Mucosa of rectum (tissue), 2 donors: Measurements from ENCODE around the gene STX11.
"Not testable (repeated sequence)": the region's sequence is repeated elsewhere in the genome, so short reads cannot be mapped to it uniquely, and the experiment has no call there.

Experiments
- H3K27ac ChIP-seq, 2 donors: one replicate each; pipeline ENCODE4 v1.7.0; 2013; ENCODE audit warnings: inconsistent platforms in 2 of 2, low read depth in 2 of 2, low read length in 2 of 2
- H3K27me3 ChIP-seq, 2 donors: one replicate each; pipeline ENCODE4 v1.7.0; 2013; ENCODE audit warnings: low read length in 2 of 2; ENCODE audit not compliant: control insufficient read depth in 2 of 2, insufficient read depth in 2 of 2
- H3K36me3 ChIP-seq, 2 donors: one replicate each; pipeline ENCODE4 v1.7.0; 2013; ENCODE audit warnings: low read length in 2 of 2; ENCODE audit not compliant: control insufficient read depth in 2 of 2, insufficient read depth in 2 of 2
- H3K4me1 ChIP-seq, 2 donors: one replicate each; pipeline ENCODE4 v1.7.0; 2013; ENCODE audit warnings: low read length in 2 of 2, mild to moderate bottlenecking in 1 of 2; ENCODE audit not compliant: control insufficient read depth in 2 of 2, insufficient read depth in 2 of 2
- H3K4me3 ChIP-seq, 2 donors: one replicate each; pipeline ENCODE4 v1.7.0; 2013; ENCODE audit warnings: low read length in 2 of 2
- H3K9ac ChIP-seq, 2 donors: one replicate each; pipeline ENCODE4 v1.7.0; 2013; ENCODE audit warnings: low read length in 2 of 2, low read depth in 1 of 2, mild to moderate bottlenecking in 1 of 2
- H3K9me3 ChIP-seq, 2 donors: one replicate each; pipeline ENCODE4 v1.7.0; 2013; ENCODE audit warnings: low read length in 2 of 2; ENCODE audit not compliant: control insufficient read depth in 2 of 2
- donor health status: healthy.
- donor health status: Normal muscosa, but diverticular disease.

STX11 gene

GRCh38 chr6:144180354-144180753 lies 30.0 kb downstream of the STX11 start:
- not testable (repeated sequence) for H3K27ac ChIP-seq, H3K9me3 ChIP-seq, H3K4me3 ChIP-seq, H3K9ac ChIP-seq, H3K4me1 ChIP-seq, H3K36me3 ChIP-seq, H3K27me3 ChIP-seq

GRCh38 chr6:144181639-144182038 lies 31.3 kb downstream of the STX11 start:
- no peak overlapping the region for H3K9ac ChIP-seq
- no peaks in the 10 kb centered on the region for H3K36me3 ChIP-seq
- no peaks in the 10 kb centered on the region for H3K27me3 ChIP-seq
- H3K4me1 ChIP-seq, result peaks cover 0 to 2% of the 10 kb centered on the region in 2 donors
- H3K4me3 ChIP-seq, result no peak overlapping the region
- no peaks in the 10 kb centered on the region for H3K9me3 ChIP-seq
- no peak overlapping the region for H3K27ac ChIP-seq

DNA sequence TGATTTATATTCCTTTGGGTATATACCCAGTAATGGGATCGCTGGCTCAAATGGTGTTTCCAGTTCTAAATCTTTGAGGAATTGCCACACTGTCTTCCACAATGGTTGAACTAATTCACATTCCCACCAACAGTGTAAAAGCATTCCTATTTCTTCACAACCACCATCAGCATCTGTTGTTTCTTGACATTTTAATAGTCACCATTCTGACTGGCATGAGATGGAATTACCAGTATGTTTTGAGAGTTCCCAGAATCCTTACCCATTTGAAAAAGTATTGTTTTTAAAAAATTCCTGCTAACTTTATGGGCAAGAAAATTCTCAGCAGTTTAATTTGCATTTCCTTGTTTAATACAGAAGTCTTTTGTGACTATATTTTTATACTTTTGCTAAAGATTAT lies 33.9 kb downstream of the STX11 start:
- not testable (repeated sequence) for H3K27me3 ChIP-seq, H3K9me3 ChIP-seq, H3K27ac ChIP-seq, H3K4me3 ChIP-seq, H3K9ac ChIP-seq, H3K36me3 ChIP-seq, H3K4me1 ChIP-seq

- no peak overlapping the region for H3K9ac ChIP-seq
- no peaks in the 10 kb centered on the region for H3K9me3 ChIP-seq
- H3K36me3 ChIP-seq, result peaks cover 0 to 4% of the 10 kb centered on the region in 2 donors
- H3K27ac ChIP-seq, result no peak overlapping the region
- no peaks in the 10 kb centered on the region for H3K4me1 ChIP-seq
- H3K4me3 ChIP-seq, result no peak overlapping the region
- H3K27me3 ChIP-seq, result no peaks in the 10 kb centered on the region
Measured at GRCh38 chr6:144185133-144185836, 35.0 kb downstream of the STX11 start.

- Histone ChIP-seq H3K36me3 (peaks cover 0 to 4% of the 10 kb centered on the region in 2 donors), H3K9me3 (no peaks in the 10 kb centered on the region), H3K9ac (no peak overlapping the region), H3K4me1 (no peaks in the 10 kb centered on the region), H3K4me3 (no peak overlapping the region), H3K27me3 (no peaks in the 10 kb centered on the region), H3K27ac (no peak overlapping the region)
Measured at GRCh38 chr6:144186817-144187625, 36.7 kb downstream of the STX11 start.

GRCh38 chr6:144189351-144189750 lies 39.0 kb downstream of the STX11 start:
- Histone ChIP-seq H3K9me3 (no peaks in the 10 kb centered on the region), H3K27me3 (no peaks in the 10 kb centered on the region), H3K4me3 (no peak overlapping the region), H3K4me1 (no peaks in the 10 kb centered on the region), H3K36me3 (peaks cover 0 to 4% of the 10 kb centered on the region in 2 donors), H3K9ac (no peak overlapping the region), H3K27ac (no peak overlapping the region)

GRCh38 chr6:144190080-144190479 lies 39.8 kb downstream of the STX11 start:
- no peaks in the 10 kb centered on the region for H3K9me3 ChIP-seq
- H3K36me3 ChIP-seq, result peaks cover 0 to 4% of the 10 kb centered on the region in 2 donors
- H3K4me1 ChIP-seq, result no peaks in the 10 kb centered on the region
- H3K4me3 ChIP-seq, result no peak overlapping the region
- no peaks in the 10 kb centered on the region for H3K27me3 ChIP-seq
- no peak overlapping the region for H3K9ac ChIP-seq
- H3K27ac ChIP-seq, result no peak overlapping the region

GRCh38 chr6:144190593-144190992 lies 40.3 kb downstream of the STX11 start:
- no peak overlapping the region for H3K9ac ChIP-seq
- H3K4me3 ChIP-seq, result no peak overlapping the region
- no peaks in the 10 kb centered on the region for H3K4me1 ChIP-seq
- H3K27me3 ChIP-seq, result no peaks in the 10 kb centered on the region
- H3K27ac ChIP-seq, result no peak overlapping the region
- H3K36me3 ChIP-seq, result peaks cover 0 to 4% of the 10 kb centered on the region in 2 donors
- no peaks in the 10 kb centered on the region for H3K9me3 ChIP-seq

- no peaks in the 10 kb centered on the region for H3K9me3 ChIP-seq
- no peak overlapping the region for H3K27ac ChIP-seq
- no peaks in the 10 kb centered on the region for H3K36me3 ChIP-seq
- H3K4me3 ChIP-seq, result no peak overlapping the region
- H3K27me3 ChIP-seq, result no peaks in the 10 kb centered on the region
- no peaks in the 10 kb centered on the region for H3K4me1 ChIP-seq
- no peak overlapping the region for H3K9ac ChIP-seq
Measured at GRCh38 chr6:144193181-144193580, 42.9 kb downstream of the STX11 start.

DNA sequence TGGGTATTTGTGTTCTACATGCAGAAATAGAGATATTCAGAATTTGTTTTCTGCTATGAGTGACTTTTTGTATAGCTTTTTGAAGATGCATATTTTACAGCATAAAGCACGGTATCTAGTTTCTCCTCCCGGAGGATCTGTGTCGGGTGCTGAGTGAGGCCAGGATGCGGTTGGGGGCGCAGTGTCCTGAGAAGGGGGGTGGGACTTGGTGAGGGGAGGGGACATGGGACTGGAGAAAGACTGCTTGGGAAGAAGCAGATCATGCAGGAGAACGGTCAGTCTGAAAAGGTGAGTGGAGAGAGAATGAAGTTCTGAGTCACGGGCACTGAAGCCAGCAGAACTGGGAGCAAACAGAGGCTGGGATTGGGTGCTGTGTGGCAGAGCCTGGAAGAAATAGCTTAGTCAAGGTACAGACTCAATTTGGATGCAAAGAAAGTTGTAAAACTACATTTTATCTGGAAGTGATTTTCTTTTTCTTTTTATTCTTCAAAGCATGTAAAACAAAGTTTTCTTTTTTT lies 44.0 kb downstream of the STX11 start:
- Histone ChIP-seq H3K9ac (no peak overlapping the region), H3K4me1 (no peaks in the 10 kb centered on the region)

More for the DNA sequence above, 44.0 kb downstream of the STX11 start:
- no peaks in the 10 kb centered on the region for H3K27me3 ChIP-seq
- no peaks in the 10 kb centered on the region for H3K9me3 ChIP-seq
- H3K4me3 ChIP-seq, result no peak overlapping the region
- H3K36me3 ChIP-seq, result no peaks in the 10 kb centered on the region
- H3K27ac ChIP-seq, result no peak overlapping the region
